ENCODE measurements around the gene SRRM2.

Gene SRRM2

DNA sequence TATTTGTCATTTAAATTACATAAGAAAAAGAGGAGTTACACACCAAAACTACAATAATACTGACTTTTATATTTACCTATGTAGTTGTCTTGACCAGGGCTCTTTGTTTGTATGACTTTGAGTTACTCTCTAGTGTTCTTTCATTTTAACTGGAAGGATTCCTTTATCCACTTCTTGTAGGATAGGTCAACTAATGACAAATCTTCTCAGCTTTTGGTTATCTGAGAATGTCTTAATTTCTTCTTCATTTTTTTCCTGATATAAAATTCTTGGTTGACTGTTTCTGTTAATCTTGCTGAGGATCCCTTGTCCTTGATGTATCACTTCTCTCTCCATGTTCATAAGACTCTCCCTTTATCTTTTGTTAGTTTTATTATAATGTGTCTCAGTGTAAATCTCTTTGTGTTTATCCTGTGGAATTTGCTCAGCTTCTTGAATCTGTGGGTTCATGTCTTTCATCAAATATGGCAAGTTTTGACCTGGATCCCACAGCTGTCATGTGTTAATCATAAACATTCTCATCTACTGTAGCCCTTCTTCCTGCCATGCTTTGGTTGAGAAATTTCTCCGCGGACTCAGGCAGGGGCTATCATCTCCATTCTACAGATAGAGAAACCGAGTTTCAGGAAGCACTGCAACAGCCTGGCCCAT is 51.2 kb downstream of the SRRM2 start:
- no peak for DNase-seq

- DNase-seq = no peak
These were observed 52.3 kb downstream of the SRRM2 start for GRCh38 chr16:2804728-2805127.

- DNase-seq = no peak
These were observed 53.8 kb downstream of the SRRM2 start for GRCh38 chr16:2806286-2806685.

- DNase-seq = no peak
These were observed 55.7 kb downstream of the SRRM2 start for GRCh38 chr16:2808181-2808580.

- no peak for DNase-seq
These were observed 56.8 kb downstream of the SRRM2 start for GRCh38 chr16:2809149-2809760.

DNA sequence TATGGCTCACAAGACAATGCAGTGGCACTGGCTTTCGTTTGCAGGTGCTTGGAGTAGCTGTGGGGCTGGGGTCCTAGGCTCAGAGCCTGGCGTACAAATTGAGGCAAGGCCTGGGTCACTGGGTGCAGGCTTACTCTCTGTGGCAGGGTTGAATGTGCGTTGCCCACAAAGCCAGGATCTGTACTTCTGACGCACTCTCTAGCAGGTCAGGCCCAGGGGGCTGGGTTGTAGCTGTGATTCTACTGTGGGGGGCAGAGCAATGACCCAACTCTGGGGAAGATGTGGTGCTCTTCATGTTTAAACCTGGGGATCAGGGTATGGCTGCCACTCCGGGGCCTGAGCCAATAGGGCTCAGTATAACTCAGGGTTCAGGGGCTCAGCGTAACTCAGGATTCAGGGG is 58.2 kb downstream of the SRRM2 start:
- DNase-seq = no peak

- DNase-seq = no peak
These were observed 59.4 kb downstream of the SRRM2 start for GRCh38 chr16:2811703-2812471.

- DNase-seq = no peak
These were observed 61.4 kb downstream of the SRRM2 start for GRCh38 chr16:2813771-2814221.

DNA sequence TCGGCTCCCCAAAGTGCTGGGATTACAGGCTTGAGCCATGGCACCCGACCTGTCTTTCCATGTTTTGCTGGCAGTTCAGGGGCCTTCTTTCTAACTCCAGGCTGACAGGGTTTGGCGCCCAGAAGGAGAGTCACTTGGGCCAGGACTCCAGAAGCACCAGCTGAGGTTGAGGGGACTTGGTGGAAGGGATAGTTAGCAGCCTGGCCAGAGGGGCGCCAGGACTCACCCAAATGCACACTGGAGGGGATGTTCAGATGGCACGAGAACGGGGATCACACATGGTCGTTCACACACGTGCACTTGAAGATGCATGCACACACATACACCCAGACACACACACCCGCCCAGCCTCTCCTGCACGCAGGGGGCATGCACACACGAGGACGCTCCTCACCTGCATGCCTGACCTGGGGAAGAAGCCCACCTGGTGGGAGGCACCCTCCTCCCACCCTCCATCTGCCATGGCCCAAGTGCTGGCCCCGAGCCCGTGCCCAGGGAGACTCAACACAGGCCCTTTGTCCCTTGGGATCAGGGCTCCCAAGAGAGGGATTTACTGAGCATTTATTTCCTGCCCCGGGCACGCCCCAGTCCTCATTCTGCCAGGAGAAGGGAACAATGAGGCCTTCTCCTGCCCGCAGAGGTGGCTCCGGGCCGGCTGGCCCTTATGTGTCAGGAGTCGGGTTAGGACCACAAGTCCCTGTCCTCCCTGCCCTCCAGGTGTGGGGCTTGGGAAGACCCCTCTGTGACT is 62.3 kb downstream of the SRRM2 start:
- DNase-seq = no peak

DNA sequence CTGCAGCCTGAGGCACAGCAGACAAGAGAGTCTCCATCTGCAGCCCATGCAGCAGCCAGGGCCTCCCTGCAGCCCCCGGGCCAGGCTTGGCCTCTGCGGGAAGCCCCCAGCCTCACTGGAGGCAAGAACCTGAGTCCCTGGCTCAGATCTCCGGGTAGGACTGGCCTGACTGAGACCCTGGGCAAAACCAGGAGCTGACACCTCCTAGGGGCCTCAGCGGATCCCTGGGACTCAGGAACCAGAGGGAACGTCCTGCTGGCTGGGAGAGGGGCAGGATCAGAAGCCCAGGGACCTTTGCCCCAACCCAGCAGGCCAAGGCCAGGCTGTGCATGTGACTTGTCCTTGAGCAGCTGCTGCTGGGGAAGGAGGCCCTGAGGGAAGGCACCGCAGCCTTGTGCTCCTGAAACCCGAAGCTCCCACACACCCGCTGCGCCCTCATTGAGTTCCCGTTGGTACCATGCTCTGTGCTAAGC is 62.9 kb downstream of the SRRM2 start:
- DNase-seq = no peak

DNA sequence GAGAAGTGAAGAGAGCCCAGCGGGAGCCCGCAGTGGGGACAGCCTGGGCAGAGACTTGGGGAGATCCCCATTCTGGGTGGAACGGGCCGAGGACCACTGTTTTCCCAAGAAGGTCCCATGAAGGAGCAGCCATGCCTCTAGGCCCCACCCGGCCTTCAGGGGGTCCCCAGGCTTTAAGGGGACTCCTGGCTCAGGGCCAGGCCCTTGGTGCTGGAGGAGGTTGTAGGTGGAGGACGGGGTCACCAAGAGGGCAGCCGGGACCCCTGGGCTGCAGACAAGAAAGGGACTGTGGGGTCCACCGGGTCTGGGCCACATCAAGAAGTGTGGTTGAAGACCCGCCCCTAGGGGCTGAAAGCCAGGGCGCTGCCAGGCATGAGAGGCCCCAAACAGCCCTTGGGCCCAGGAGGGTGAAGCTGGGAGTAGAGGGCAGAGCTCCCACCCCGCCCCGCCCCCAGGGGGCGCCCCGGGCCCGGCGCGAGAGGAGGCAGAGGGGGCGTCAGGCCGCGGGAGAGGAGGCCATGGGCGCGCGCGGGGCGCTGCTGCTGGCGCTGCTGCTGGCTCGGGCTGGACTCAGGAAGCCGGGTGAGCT is 64.4 kb downstream of the SRRM2 start, which contains the start of gene PRSS21:
Gene PRSS21 (plus strand): TSS at position 487 of the 589 bp plus-strand sequence. CDS start 32 bp downstream, at position 519.
- peak in 1 of 4 experiments; percentile 15 for DNase-seq

GRCh38 chr16:2817340-2818271 is 65.2 kb downstream of the SRRM2 start:
- DNase-seq = no peak

- no peak for DNase-seq
These were observed 65.9 kb downstream of the SRRM2 start for GRCh38 chr16:2818272-2818876.

- no peak for DNase-seq
These were observed 66.9 kb downstream of the SRRM2 start for GRCh38 chr16:2819179-2819938.

DNA sequence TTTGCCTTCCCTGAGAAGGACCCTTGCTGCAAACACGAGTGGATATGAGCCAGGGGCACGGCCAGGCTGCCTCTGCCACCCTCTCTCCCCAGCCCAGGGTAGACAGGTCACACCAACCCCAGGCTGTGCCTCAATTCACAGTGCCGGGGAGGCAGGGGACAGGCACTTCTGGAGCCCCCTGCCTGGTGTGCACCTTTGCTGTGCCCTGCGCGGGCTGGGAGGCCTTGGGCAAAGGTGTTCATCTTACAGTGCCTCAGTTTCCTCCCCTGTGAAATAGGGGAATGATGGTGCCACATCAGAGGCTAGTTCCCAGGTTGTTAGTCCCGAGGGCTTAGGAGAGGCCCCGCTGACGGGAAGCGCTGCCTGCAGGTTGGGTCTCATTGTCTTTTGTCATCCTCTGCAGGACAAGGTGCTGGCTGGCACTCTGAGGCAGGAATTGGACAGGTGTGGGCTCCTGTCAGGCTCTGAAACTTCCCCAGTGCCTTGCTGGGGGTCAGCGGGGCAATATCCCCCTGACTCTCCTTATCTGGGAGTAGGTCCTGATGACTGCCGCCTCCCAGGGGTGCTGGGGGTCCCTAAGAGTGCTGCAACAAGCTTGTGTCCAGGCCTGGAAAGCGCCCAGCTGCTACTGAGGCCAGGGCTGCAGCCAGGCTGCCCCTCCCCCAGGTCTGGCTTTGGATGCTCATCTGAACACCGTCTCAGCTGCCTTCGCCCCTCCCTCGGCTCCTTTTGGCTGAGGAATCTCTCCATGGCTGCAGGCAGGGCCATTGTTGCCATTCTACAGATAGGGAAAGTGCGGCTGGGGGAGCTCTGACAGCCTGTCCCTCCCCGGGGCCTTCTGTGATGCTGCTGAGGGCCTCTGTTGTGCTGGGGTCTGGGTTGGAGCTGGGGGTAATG is 67.7 kb downstream of the SRRM2 start:
- DNase-seq = no peak
